GM21825 (cell line): ENCODE results near the gene TRIO.

Source experiments
- ATAC-seq: cut with Tn5 transposase; IDR thresholded peaks from one replicate; pipeline ENCODE4 v1.9.1; 2021; ENCODE audit warnings: mild to moderate bottlenecking, moderate library complexity; ENCODE audit not compliant: unreplicated experiment

Gene TRIO

DNA sequence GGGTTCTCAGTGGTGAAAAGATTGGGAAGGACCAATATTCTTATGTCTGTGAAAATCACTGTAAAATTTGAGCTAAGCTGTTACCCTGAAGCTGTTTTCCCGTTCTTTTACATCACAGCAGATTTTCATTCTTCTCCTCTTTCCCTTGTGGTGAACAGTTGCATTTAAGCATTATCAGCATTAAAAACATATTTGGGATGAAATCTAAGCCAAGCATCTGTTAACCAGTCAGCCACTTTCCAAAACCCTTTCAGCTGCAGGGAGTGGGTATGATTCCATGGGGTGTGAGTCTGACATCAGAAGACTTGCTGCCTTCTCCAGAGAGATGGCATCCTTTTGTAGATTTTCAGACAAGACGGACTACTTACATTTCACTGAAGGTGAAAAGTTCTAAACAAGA, 97.2 kb downstream of the TRIO start:
- no peak for ATAC-seq

DNA sequence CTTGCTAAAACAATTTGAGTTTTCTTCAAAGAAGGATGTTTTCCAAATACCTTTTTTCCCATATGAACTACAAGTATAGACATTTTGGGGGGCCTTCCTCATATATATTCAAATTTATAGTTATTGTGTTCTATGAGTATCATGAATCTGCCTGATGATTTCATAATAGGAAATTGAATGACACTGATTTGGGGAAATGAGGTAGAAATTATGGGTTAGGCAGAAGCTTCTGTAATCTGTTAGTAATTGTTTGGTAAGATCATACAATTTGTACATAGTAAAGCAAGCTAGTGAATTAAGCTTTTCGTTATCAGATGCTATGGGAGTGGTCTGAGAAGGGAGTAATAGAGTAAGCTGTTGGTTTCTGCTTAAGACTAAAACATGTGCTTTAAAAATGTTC, 98.0 kb downstream of the TRIO start:
- ATAC-seq = no peak

DNA sequence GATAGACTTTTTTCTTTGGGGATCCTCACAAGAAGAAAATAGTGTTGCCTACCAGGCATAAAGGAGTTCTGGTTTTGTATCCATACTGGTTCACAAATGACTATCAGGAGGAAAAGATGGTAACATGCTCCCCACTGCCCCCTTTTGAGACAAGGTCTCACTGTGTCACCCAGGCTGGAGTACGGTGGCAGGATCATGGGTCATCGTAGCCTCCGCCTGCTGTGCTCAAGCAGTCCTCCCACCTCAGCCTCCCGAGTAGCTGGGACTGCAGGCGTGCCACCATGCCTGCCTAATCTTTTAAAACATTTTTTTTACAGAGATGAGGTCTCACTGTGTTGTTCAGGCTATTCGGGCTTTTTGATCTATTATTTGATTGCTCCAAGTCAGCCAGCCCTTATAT, 99.3 kb downstream of the TRIO start:
- no peak for ATAC-seq

DNA sequence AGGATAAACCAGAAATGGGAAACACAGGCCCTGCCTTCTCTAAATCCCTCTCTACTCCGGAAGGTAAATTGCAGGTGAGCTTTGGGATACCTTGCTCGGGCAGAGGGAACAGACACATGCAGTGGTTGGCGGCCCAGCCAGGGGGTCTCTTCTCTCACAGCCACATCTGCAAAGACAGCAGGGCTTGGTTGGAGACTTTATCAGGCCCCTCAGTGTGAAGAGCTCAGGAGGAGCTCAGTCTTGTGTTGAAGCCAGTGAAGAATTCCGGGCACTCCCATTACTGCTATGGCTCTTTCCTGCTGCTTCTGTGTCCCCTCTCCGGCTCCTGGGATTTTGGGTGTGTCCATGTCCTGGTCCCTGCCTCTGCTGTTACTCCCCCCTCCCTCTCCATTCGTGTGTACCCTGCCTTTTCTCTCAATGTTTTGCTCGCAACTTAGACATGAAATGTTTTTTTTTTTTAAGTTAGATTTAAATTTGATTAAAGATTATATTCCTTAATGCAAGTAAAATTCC, 99.8 kb downstream of the TRIO start:
- ATAC-seq = no peak

DNA sequence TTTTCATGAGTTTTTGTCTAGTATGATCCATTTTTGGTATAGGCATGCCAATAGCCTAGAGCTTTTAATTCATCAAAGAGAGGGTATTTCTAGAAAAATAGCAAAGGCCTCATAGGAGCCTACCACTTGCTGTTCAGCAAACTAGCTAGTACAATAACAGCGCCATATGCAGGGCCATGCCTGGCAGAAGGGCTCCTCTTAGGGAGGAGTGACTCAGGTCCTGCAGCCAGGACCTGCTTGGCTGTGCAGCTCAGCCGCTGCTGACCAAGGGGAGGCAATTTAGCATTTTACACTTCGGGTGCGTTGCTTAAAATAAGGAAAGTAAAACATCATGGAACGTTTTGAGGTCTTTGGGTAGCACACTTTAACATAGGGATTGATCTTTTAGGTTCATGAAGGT, 100.6 kb downstream of the TRIO start:
- ATAC-seq = no peak

DNA sequence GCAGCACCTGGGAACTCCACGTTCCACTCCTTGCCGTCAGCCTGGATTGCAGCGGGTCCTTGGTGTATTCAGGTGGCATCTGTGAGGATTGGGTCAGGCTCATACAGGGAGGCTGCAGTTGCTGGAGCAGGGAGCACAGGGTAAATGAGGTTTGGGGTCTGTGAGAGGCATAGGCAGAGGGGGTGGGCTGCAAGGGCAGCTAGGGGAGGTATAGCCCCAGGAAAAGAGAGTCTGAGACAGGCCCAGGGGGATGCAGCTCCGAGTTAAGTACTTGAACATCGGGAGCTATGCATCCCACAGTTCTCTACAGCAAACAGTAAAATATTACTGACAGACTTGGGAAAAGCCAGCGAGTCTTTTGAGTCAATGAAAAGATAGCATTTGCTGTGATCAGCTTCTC, 101.6 kb downstream of the TRIO start:
- no peak for ATAC-seq

DNA sequence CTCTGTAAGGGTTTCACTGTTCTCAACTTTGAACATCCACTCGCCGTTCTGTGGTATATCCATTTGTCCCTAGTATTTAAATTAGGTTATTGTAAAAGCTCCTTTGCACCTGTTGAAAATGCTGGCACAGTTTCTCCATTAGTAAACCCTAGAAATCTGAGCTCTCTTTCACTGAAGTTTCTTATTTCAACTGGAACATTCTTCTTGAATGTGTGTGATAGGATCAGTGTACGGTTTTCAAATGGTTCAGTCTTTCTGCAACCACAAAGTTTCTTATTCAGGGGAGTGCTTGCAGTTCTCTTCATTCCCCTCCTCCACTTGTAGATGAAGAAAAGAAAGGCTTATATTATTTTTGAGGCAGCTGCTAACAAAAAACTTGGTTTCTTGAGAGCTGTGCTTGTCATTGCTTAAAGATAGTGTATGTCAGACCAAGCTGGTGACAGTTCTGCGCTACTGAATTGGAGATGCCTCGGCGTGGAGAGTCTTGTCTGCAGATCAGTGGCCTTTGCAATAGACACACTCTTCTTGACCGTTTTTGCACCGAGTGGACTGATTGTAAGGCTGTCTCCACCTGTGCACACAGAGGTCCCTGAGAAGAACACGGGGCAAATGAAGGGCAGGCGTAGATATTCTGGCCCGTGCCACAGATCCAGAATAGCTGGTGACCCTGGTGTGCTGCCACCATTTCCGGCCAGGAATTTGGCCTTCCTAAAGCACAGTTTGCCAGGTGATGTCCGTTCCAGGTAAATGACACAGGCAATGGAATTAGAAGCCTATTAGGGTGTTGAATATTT, 102.2 kb downstream of the TRIO start:
- no peak for ATAC-seq

DNA sequence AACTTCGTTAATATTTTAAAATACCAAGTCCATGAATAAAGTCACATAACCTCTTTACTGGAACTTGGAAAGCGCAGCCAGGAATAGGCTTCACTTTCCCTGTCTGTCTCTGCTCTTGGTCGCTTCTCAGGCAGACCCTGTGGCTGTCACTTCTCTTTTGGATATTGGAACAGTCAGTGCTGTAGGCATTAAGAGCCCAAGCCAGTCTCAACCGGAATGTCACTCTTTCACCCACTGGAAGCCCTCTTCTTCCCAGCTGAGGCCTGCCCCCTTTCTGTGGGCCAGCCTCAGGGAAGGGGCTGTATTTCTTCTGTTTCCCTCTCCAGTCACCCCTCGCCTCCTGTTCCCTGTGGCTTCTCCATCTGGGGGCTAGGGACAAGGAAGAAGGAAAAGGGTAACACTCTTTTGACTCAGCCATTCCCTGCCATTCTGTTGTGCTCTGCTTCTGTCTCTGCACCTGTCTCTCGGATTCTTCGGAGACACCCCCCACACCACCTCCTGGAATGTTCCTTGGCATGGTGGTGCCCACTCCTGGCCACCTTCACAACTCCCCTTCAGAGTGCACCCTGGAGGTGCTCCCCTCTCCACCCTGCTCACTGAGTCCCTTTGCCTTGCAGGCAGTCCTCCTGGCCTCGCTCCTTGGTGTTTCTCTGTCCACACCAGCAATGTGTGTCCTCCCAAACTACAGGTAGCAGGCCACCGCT, 103.4 kb downstream of the TRIO start:
- ATAC-seq = no peak

DNA sequence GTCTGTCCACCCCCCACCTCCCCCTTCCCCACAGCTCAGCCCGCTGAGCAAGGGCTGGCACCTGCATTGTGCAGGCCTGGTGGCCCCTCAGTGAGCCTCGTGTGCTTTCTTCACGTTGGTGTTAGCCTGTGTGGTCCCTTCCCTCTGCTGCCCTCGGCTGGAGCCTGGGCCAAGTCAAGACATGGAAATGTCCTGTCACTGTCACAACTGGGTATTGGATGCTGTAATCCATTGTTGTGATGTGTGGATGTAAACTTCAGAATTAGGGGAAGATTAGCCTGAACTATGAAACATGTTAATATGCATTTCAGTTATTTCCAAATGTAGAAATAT, 103.9 kb downstream of the TRIO start:
- no peak for ATAC-seq

DNA sequence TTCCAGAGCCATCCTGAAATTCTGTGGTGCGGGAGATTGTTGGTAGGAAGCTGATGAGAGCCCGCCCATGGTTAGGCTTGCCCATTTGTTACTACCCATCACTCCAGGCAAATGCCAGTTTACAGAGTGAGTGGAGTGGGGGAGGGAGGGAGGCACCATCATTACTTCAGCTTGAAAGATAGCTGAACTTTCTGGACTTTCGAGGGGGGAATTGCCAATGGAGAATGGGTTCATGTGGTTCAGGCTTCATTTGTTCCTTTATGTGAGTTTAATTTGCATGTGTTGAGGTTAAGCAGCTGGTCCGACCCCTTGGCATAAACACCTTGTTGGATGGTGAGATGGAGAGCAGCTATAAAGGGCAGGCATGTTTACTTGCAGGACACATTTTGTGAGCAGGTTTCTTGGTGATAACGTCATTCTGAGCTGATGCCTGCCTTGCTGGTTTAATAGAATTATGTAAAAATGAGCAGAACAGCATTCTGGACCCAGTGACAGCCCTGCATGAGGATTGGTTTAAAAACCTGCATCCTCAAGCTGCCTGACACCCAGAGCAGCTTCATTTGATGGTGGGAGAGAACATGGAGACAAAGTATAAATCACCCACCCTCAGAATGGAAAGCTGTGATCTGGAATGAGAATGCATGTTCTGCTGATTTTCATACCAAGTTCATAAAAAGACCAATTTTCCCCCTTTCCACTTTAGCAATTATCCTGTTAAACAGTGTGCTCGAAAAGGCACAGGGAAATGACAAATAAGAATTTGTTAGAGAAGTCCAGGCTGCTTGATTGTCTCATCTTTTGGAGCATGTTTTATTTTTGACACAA, 106.3 kb downstream of the TRIO start:
- ATAC-seq = no peak

DNA sequence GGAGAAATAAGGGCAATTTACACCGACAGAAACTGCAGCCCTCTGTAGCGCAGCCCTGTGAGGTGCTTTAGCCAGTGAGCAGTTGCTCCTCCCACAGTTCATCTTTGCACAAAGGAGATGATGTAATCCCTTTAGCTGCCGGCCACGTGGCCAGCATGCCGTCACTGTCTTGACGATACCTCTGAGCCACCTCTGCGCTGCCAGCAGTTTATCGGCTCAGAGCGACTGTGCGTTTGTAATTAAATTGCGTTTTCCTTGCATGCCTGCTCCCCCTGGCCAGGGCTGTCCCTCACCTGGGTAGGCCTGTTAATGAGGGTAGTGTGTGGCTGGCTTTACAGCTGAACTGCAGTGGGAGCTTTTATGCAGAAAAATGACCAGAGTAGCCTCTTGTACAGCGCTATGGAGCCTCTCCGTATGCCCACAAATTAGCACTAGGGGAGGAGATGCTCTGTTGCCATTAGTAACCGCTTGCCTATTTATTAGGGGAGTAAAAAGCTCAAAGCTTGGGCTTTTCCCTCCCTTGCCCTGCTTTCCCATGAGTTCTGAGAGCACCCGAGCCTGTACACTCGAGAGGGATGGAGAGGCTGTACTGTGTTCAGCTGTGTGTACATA, 107.0 kb downstream of the TRIO start:
- ATAC-seq = no peak

DNA sequence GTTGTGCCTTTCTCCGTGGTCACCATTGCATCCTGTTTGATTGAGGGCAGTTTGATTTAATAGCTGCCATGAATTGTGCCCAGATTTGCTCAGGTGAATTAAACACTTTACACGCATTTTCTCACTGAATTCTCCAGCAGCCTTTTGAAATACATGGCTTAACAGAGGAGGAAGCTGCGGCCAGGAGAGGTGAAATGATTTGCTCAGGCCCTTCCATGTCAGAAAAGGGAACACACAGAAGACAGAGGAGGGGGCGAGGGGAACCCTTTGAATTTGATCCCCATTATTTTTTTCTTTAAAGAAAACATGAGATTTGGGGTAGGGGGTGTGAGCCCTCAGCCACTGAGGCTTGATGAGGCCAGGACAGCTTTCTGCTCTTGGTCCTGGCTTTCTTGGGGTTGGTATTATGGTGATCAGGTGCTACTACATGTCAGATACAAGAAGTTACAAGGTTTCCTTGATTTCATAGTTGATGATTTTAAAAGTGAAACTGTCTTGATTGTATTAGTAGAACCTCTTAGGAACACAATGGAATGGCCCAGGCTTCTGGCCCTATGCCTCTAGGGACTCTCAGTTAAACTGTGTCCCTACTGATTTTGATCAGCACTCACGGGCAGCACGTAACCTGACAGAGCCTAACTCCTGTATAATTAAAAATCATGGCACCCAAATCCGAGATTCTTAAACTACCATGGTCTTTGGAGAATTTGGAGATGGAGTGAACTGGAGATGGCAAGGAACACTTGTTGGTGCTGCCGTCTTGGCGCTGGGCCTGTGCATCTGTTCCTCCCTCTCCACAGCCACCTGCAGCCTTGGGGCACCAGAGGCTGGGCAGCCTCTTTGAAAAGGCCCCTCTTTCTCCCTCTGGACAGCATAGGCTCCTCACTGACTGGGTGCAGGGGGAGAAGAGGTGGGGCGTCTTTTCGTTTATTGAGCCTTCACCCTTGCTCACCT, 107.9 kb downstream of the TRIO start:
- no peak for ATAC-seq

DNA sequence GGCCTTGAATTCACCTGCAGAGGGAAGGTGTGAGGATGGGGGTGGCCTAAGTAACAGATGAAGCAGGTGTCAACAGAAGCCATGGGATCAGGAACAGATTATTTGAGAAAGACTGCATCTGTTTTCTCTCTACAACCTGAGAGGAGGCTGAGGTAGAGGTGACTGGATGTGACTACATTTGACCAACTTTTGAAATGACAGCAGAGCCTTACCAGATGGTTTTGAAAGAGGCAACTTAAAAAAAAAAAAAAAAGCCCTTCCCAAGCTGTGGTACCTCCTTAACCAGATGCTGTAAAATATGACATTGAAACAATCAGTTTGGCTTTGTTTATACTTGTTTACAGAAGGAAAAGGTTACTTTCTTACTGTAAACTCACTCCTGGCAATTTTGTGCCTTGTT, 108.6 kb downstream of the TRIO start:
- no peak for ATAC-seq

DNA sequence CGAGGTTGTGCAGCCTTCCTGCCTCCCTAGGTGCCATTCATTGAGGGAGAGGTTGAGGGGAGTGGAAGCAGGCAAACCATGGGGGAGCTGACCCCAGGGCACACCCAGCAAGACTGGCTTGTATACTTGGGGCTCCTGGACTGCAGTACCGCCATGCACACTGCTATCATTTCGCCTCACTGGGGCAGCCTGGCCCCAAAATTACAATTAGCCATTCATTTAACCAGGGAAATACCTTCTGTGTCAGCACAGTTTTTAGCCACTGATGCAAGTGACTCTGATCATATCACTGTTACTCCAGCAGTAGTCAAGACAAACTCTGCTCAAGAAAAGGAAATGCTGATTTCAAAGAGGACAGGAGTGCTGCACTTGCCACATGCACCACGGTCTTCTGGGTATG, 109.7 kb downstream of the TRIO start:
- no peak for ATAC-seq

DNA sequence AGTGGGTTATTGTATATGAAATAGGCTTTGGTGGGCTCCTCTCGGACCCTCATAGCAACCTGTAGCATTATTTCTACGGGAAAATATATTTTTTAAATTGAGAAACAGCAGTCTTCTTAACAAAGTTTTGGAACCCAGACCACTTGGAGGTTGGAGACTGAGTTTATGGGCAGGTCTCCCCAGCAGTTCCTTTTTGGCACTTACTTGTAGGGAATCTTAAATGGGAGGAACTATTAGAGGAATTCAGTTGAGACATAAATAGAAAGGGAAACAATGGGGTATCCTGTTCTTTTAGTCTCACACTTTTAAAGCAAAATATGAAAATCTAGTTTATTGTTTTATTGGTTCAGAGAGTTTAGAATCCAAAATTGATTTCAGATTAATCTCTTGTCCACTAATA, 111.5 kb downstream of the TRIO start:
- ATAC-seq = no peak

DNA sequence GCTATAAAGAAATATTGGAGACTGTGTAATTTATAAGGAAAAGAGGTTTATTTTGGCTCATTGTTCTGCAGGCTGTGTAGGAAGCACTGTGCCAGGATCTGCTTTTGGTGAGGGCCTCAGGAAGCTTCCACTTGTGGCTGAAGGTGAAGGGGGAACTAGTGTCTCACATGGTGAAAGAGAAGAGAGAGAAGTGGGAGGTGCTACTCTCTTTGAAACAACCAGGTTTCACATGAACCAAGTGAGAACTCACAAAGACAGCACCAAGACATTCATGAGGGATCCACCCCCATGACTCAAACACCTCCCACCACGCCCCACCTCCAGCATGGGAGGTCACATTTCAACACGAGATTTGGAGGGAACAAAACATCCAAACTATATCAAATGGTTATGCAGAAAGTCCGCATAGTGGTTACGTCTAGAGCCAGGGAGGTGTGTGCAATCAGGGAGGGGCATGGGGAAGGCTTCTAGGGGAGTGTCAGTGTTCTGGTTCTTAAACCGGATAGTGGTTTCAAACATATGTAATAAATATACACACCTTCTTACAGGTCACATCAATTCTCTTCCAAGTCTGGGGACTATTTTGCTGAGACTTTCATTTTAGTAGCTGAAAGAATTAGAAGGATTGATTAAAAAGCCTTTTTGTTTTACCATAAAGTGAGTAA, 113.0 kb downstream of the TRIO start:
- ATAC-seq = no peak

DNA sequence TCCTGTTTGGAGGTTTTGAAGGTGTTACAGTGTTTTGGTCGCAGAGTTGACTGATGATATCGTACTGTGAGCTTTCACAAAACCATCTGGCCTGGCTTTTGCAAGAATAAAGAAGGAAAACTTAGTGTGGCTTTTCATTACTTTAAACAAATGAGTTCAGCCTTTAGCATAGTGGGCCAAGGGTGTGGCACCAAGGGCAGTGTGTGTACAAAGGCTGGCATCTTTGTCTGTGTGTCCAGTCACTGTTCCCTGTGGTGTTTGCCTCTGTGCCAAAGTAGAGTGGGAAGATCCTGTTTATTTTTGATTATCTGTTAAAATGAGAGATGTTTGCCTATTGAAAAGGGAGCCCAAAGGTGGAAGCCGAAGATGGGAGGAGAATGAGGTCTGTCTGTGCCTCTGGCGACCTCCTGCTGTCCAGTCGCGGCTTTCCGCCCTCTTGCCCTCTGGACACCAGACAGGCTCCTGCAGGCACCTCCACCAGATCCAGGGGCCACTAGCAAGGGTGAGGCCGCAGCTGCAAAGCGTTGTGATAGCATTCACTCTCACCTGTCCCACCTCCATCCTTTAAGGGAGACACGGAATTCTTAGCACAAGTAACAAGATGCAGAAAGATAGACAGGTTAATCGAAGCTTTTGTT, 113.7 kb downstream of the TRIO start:
- no peak for ATAC-seq

DNA sequence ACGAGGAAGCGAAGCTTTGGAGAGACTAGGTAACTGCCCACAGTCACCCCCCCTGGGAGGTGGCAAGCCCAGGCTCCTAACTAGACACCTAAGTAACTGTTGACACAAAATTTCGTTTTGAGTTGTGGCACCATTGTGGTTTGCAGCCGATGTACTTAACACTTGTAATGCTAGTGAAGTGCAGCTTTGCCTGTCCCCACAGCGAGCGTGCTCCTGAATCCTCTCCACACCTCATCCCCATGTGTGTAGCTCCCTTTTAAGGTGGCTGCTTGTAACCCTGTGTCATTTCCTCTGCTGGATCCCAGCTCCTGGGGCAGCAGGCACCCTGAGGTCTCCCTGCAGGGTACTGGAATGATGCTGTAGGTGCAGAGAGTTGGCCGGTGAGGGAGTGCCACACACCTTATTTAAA, 114.9 kb downstream of the TRIO start:
- ATAC-seq = peak; percentile 64

DNA sequence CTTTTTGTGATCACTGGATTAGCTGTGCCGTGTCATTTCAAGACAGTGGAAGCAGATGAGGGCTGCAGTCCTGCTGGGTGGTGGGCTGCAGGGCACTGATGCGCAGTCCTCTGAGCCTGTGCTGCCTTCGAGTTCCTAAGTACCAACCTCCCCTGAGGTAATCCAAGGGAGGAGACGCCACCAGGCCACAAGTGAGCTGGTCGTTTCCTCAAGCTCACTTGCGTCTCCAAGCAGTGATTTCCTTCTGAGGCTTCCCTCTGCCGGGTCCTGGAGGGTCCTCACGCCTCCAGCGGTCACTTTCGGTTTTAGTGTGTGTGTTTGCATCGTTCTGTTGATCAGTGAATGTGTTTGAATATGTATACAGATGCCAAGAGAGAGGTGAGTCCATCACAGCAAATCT, 115.7 kb downstream of the TRIO start:
- ATAC-seq = peak; percentile 36
